HG03196 (cell line): ENCODE measurements around the gene SPATA25.
"Not testable (repeated sequence)": the region's sequence is repeated elsewhere in the genome, so short reads cannot be mapped to it uniquely, and the experiment has no call there.

Experiments used
- ATAC-seq: cut with Tn5 transposase; IDR thresholded peaks from one replicate; pipeline ENCODE4 v1.9.1; 2021; ENCODE audit not compliant: unreplicated experiment

Gene SPATA25

DNA sequence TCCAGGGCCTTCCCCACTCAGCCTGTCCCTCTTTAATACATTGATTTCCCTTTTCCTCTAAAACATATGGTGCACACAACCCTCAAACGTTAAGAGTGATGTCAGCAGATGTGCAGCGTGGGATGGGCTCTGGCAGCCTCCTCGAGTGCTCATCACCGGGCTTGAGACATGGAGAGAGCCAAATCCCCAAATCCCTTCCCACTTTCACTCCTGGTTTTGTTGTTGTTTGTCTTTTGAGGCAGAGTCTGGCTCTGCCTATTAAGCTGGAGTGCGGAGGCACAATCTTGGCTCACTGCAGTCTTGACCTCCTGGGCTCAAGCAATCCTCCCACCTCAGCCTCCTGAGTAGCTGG lies 30.3 kb upstream of the SPATA25 start:
- ATAC-seq: no peak

DNA sequence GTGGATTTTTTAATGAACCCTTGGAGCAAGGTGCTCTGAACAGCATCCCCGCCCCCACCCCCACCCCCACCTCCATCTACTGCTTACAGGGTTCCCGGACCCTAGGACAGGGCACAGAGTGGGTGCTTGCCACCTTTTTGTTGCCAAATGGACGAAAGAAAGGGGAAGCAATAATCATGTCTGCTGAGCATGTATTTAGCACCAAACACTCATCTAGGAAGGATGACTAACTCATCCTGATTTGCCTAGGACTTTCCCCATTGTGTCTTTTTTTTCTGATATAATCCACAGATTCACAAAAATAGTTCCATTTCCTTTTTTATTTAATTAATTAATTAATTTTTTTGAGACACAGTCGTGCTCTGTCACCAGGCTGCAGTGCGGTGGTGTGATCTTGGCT lies 25.7 kb upstream of the SPATA25 start:
- ATAC-seq: no peak

DNA sequence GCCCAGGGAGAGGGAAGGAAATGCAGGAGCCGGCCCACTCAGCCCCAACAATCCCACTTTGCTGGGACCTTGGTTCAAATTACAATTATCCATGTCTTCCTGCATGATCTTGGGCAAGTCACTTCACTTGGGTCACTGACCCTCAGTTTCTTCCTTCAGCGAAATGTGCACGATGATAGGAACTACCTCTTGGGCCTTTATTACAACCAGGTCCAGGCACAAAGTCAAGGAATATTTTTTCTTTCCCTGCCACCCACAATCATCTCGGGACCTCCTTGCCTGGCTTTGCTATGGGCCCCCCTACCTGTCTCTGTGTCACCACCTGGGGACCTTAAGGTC lies 24.9 kb upstream of the SPATA25 start:
- no peak for ATAC-seq

DNA sequence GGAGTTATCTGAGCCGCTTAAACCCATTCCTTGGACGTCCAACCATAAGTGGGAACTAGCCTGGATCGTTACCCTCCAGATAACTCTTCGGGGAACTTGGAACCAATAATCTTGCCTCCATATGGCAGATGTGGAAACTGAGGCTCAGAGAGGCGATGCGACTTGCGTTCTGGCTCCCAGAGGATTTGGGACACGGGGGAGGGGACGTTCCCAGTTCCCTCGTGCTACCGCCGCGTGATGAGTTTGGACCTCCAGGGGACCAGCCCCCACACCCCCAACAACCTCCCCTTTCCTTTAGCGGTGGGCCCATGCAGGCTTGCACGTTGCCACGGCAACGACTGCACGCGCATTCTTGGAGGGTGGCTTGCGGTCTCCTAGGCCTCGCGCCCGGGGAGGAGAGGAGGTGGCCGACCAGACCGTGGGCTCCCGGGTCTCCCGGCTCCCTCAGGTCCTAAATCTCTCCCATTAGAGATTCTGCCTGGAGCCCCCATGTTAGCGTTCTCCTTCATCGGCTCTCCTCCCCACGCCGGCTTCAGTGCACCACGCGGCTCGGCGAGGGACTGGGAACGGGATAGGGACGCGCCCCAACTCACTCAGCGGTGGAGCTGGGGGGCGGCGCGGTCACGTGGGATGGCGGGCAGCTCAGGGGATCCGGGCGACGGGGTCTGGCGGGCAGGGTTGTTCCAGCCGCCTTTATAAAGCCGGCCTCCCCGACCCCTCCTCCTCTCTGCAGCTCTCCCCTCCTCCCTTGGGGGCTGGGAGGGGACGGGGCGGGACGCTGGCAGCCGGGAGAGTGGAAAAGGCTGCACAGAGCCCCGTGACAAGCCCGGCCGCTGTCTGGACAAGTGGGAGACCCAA lies 24.3 kb upstream of the SPATA25 start, which contains the start of gene PLTP:
Gene PLTP (minus strand): TSS at position 670 of the 858 bp plus-strand sequence. CDS start 703 bp downstream, outside the sequence.
- no peak for ATAC-seq

DNA sequence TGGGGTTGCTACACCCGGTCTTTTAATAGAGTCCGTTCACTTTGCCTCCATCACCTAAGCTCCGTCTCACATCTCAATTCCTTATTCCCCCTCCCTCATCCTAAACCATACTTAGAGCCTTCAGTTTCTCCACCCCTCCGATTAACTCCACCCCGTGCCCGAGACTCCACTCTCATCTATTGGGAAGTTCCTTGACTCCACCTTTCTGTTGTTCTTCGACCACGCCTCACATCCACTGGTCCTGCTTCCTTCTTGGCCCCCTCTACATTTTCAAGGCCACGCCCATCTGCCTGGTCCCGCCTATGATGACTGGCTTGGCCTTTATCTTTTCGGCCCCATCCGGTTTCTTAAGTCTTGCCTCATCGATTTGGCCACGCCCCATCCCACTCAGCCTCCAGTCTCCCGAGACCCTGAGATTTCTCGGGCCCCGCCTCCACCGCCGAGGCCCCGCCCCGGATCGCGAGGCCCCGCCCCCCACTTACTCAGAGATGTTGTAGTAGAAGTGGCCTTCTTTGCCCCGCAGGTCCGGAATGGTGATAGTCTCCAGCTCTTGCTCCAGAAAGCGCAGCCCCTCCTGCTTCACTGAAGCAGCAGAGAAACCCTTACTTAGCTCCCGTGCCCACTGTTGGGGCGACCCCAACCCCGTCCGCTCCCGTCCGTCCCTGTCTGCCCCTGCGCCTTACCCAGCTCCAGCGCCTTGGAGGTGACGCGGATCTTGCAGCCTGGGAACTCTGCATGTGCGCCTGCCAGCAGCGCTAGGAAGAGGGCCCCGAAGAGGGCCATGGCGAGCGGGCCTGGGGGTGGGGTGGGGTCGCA lies 23.5 kb upstream of the SPATA25 start:
- ATAC-seq: peak; percentile 87

DNA sequence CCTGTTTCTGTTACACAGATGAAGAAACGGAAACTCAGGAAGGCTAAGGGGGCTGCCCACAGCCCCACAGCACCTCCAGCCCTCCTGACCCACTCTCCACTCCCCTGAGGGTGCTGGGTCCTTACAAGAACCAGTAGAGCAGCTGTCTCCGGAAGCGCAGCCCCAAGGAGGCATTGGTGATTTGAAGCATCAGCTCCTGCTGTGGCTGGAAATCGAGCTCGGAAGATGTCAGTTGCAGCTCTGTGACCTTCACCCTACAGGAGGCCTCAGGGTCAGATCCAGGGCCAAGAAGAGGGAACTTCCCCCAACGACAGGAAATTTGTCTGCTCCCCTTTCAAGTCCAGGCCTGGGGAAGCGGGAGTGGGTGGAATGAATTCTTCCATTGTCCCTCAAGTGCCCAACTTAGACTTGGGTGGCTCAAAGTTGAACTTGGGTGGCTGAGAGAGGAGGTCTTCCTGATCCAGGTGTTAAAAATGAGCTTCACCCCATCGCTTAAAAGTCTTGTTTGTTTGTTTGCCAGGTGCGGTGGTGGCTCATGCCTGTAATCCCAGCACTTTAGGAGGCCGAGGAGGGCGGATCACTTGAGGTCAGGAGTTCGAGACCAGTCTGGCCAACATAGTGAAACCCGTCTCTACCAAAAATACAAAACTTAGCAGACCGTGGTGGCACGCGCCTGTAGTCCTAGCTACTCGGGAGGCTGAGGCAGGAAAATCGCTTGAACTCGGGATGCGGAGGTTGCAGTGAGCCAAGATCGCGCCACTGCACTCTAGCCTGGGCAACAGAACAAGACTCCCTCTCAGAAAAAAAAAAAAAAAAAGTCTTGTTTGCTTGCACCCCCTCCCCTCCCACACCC lies 22.6 kb upstream of the SPATA25 start:
- no peak for ATAC-seq

DNA sequence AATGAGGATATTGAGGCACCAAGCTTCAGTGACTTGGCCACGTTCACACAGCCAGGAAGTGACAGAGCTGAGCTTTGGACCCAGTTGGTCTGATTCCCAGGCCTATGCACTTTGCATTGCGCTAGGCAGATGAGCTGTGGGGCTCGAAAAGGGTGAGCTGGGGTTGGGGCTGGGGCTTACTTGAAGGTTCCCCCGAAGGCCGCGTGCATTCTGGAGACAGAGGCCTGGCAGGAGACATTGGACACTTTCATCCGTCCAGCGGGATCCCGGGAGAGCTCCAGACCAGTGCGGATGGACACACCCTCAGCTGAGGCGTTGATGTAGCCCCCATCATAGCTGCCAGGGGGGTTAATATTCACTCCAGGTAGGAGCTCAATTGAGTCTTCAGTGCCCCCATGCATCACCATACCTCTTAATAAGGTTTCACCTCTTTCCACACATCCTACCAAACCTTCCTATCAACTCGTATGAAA lies 21.9 kb upstream of the SPATA25 start:
- no peak for ATAC-seq

DNA sequence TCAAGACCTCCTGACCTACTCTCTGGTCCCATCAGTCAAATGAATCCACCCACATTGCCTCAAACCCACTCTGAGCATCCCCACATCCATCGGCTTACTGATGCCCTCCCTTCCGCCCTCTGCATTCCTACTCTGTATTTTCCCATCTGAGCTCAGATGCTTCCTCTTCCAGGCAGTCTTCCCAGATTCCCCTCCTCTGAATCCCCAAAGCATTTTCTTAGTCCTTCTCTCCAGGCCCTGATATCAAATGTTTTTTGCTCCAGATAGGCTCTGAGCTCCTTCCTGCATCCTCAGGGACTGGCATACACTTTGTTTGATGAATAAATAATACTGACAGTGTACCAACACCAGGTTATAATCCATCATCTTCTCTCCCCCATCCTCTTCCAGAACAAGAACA lies 20.7 kb upstream of the SPATA25 start:
- no peak for ATAC-seq

DNA sequence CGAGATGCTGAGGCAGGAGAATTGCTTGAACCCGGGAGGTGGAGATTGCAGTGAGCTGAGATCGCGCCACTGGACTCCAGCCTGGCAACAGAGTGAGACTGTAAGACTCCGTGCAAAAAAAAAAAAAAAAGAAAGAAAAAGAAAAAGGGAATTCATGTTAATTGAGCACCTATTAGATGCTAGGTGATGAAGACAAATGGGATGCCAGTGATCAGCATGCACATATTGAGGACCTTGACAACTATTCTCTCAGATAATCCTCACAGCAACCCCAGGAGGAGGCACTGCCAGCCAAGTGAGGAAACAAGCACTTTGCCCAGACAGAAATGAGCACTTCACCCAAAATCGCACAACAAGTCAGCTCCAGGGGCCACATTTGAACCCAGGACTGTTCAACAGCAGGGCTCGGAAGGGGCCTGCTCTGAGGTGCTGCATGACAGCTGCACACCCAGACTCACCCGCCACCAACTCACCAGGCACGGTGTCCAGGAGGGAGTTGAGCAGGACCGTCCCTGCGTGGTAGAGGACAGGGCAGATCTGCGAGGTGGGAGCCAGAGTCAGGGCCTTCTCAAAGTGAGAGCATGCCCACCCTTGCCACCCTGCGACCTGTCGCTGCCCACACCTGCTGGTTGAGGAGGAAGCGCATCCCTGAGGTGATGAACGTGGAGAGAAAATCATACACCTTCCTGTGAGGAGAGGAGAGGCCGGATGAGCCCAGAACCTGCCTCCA lies 20.0 kb upstream of the SPATA25 start:
- no peak for ATAC-seq

DNA sequence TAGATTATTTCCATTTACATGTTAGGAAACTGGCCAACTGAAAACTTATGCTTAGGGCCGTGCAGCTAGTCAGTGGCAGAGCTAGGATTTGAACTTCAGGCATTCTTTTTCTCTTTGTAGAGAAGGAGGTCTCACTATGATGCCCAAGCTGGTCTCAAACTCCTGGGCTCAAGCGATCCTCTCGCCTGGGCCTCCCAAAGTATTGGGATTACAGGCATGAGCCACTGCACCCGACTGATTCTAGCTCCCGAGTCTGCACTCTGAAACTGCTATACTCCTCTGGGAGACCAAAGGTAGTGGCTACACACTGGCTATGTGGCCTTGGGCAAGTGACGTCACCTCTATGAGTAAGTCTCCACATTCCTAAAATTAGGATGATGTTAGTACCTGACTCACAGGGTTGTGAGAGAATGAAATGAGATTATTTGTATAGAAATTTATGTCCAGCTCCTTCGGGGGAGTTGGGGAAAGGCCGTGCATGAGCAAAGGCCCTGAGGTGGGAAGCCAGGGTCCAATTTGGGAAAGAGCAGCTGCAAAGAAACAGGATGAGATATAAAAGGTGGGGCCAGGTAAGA lies 18.2 kb upstream of the SPATA25 start:
- ATAC-seq: no peak

DNA sequence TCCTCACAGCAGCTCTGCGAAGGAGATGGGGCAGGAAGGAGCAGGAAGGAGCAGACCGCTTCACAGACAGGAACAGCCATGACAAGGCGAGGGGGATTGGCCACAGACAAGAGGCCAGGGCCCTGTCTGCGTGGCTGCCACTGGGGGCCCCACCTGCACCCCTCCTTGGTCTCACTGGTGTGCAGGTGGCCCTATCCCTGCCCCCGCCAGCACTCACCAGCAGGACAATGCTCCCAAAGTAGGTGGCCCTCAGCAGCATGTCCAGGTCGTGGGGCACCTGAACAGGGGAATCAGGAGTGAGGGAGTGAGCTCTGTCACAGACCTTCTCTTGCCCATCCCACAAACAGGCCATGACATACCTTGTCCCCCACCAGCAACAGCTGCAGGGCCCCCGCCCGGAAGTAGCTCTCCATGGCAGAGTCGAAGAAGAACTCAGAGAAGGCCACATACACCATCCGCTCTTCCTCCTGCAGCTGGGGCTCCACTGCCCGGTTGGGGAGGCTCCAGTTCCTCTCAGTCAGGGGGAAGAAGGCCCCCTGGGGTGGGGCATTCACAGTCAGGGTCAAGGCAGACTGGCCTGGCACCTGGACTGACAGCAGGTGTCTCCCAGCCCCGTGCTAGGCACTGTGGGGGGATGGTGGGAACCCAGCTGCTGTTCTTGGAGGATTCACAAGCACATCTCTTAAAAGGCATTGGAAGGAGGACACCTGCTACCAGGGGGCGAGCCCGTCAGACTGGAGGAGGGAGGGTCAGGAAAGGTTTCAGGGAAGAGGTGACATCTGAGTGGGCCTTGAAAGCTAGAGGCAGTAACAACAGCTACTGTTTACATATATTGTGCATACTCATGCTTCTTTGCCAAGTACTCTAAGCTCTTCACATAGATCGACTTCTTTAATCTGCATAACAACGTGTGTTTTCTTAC lies 17.4 kb upstream of the SPATA25 start:
- no peak for ATAC-seq

DNA sequence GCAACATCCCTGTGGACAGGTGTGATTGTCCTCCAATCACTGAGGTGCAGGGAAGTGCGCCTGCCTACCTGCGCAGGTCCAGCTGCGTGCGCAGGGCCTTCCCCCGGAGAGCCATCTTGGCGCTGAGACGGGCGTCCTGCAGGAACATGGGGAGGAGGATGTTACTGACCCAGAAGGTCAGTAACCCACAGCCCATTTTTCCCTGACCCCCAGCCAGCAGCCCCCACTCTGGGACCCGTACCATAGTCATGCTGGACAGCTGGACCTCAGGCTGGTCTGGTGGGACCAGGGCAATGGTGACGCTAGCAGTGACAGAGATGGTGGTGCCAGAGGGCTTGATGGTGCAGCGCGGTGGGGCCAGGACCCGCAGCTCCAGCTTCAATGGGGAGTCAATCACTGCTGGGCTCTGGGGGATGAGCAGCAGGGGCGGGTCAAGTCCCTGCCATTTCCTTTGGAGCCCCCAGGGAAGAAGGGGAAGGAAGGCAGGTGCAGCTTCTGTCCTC lies 14.8 kb upstream of the SPATA25 start:
- no peak for ATAC-seq

DNA sequence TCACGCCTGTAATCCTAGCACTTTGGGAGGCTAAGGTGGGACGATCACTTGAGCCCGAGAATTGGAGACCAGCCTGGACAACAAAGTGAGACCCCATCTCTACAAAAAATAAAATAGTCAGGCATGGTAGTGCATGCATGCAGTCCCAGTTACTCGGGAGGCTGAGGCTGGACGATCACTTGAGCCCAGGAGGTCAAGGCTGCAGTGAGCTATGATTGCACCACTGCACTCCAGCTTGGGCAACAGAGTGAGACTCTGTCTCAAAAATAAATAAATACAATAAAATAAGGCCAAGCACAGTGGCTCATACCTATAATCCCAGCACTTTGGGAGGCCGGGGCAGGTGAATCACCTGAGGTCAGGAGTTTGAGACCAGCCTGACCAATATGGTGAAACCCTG lies 13.9 kb upstream of the SPATA25 start:
- ATAC-seq: not testable (repeated sequence)

DNA sequence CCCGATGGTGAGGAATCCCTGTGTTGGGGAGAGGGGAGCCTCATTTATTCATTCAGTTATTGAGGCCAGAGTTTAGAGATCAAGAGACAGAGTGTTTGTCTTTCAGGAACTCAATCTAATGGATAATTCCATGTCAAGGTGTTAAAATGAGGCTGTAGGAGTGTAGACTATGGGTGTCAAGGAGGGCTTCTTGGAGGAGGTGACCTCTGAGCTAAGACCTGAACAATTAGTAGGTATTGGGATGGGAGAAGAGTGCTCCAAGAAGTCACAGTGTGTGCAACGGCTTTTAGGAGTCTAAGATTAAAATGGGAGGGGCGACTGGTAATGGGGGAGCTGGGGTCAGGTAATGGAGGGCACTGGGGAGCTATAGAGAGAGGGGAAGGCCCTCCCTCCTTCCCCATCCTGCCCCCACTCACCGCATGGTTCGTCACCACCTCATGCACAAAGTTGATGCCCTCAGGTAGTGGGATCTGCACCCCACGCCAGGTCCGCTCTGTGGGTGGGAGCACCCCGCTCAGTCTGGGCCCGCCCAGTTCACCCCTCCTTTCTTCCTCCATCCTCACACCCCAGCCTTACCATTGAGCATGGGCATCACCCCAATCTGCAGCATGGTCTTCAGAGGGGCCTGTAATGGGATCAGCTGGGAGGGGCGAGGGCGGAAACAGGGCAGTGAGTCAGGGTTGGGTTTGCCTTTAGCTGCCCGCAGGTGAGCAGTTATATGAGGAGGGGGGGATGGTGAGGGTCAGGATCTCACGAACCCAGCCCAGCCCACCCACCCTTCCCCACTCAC lies 11.8 kb upstream of the SPATA25 start:
- ATAC-seq: no peak

DNA sequence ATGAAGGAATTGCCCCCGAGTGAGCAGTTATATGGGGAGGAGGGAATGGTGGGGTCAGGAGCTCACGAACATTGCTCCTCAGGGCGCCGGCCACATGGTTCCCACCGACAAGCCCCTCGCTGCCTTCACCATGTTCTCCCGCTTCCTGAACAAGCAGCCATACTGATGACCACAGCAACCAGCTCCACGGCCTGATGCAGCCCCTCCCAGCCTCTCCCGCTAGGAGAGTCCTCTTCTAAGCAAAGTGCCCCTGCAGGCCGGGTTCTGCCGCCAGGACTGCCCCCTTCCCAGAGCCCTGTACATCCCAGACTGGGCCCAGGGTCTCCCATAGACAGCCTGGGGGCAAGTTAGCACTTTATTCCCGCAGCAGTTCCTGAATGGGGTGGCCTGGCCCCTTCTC lies 10.9 kb upstream of the SPATA25 start:
- no peak for ATAC-seq

DNA sequence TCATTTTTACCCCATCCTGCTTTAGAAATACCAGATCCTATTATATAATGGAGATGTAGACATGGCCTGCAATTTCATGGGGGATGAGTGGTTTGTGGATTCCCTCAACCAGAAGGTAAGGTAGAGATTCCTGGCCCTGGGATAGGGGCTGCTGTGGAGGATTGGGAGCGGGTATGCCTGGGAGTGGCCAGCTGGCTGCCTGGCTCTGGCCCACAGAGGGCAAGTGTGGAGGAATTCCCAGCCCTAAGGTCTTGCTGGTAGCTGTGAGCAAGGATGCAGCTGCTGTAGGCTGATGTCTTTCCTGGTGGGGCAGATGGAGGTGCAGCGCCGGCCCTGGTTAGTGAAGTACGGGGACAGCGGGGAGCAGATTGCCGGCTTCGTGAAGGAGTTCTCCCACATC lies 10.3 kb upstream of the SPATA25 start:
- ATAC-seq: no peak

DNA sequence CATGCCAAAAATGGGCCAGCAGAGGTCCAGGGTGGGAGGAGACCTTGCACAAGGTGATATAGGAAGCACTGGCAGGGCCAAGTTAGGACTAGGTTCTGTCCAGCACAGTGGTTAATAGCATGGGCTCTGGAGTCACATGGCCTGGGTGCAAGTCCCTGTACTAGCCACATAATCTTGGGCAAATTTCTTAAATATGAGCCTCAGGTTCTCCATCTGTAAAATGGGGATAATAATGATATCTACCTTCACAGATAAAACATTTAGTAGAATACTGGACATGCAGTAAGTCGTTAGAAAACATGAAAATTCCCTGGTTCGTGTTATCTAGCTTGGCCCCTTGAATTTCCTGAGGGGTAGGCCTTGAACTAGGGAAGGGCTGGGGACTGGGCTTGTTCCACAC lies 9.9 kb upstream of the SPATA25 start:
- ATAC-seq: no peak

DNA sequence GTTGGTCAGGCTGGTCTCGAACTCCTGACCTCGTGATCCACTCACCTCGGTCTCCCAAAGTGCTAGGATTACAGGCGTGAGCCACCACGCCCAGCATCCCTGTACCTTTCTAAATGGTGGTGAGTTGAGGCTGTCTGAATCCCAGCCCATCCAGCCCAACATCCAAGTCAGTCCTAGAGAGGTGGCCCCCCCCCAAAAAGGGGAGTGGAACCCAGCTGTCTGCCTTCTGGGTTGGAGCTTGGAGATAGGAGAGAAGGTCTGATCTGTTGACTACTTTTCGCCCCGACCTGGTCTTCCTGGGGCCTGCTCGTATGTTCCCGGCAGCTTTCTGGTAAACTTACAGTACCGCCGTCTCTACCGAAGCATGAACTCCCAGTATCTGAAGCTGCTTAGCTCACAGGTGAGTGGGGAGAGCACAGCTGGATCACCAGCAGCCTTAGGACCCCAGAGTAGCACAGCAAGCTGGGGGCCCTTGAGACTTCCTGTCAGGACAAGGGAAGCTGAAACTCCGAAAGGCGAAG lies 9.3 kb upstream of the SPATA25 start:
- ATAC-seq: no peak
